ENCODE data around the gene CPEB2.

DNA sequence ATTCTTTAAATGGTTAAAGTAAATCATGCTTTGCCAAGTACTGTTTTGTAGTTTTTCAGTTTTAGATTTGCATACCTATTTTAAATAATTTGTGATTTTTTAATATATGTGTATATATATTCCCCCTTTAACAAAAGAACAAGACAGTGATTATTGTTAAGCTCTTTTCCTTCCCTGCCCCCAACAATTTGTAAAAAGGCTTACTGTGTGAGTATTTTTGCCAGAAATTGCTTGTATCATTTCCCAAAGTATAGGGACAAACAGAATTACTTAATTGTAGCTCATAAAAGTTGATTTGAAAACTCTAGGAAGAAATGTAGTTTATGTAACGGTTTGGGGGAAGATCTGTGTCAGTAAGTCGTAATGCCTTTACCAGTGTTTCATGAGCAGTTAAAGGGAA is 19.0 kb downstream of the CPEB2 start:
- no peak for TF ChIP-seq EZH2 (IDR thresholded peaks at IDR 0.05; ENCODE audit: insufficient read depth, poor library complexity, severe bottlenecking)
- no peak for TF ChIP-seq EZH2phosphoT487 (IDR thresholded peaks at IDR 0.05; ENCODE audit: insufficient read depth, low read depth)
